Nephron progenitor cell (in vitro differentiated cells): Measurements from ENCODE around the gene LOXHD1.

Experiments used
- DNase-seq: peaks from one replicate; pipeline ENCODE4 v3.0.0; 2021
- H3K27ac Mint-ChIP-seq: 2 replicates; pipeline ENCODE4 v1.8.0; 2021; ENCODE audit warnings: mild to moderate bottlenecking, moderate library complexity, mixed read lengths
- H3K27me3 Mint-ChIP-seq: 2 replicates; pipeline ENCODE4 v1.8.0; 2021; ENCODE audit warnings: mild to moderate bottlenecking, low read depth, mixed read lengths; ENCODE audit not compliant: poor library complexity
- H3K36me3 Mint-ChIP-seq: 2 replicates; pipeline ENCODE4 v1.8.0; 2021; ENCODE audit warnings: low read depth, mixed read lengths
- H3K4me1 Mint-ChIP-seq: 2 replicates; pipeline ENCODE4 v1.8.0; 2021; ENCODE audit warnings: mixed read lengths
- H3K4me3 Mint-ChIP-seq: 2 replicates; pipeline ENCODE4 v1.8.0; 2021; ENCODE audit warnings: mild to moderate bottlenecking, moderate library complexity, mixed read lengths
- H3K9me3 Mint-ChIP-seq: 2 replicates; pipeline ENCODE4 v1.8.0; 2021; ENCODE audit warnings: mild to moderate bottlenecking, moderate library complexity, mixed read lengths
- CTCF ChIP-seq: fragments of 200-600 bp; sonication (generic); IDR thresholded peaks from 2 replicates; pipeline ENCODE4 v1.5.0; 2021; ENCODE audit warnings: antibody characterized with exemption

The LOXHD1 gene

GRCh38 chr18:46656326-46657114 is 500 bp downstream of the LOXHD1 start:
- TF ChIP-seq CTCF = no peak
- Mint-ChIP-seq H3K9me3 (no peaks in the 10 kb centered on the region), H3K27me3 (peaks cover 19% of the 10 kb centered on the region), H3K36me3 (no peaks in the 10 kb centered on the region), H3K4me1 (peaks cover 16% of the 10 kb centered on the region), H3K27ac (no peak overlapping the region), H3K4me3 (no peak overlapping the region)
- no peak for DNase-seq

GRCh38 chr18:46652372-46652771 is 4.6 kb downstream of the LOXHD1 start:
- H3K4me1 Mint-ChIP-seq = peaks cover 6% of the 10 kb centered on the region
- TF ChIP-seq CTCF = no peak
- H3K36me3 Mint-ChIP-seq = no peaks in the 10 kb centered on the region
- no peak overlapping the region for H3K4me3 Mint-ChIP-seq
- no peak overlapping the region for H3K27ac Mint-ChIP-seq
- H3K27me3 Mint-ChIP-seq = peaks cover 33% of the 10 kb centered on the region
- no peaks in the 10 kb centered on the region for H3K9me3 Mint-ChIP-seq
- DNase-seq = no peak

- no peaks in the 10 kb centered on the region for H3K9me3 Mint-ChIP-seq
- H3K4me1 Mint-ChIP-seq = no peaks in the 10 kb centered on the region
- H3K4me3 Mint-ChIP-seq = no peak overlapping the region
- no peaks in the 10 kb centered on the region for H3K36me3 Mint-ChIP-seq
- TF ChIP-seq CTCF = no peak
- H3K27ac Mint-ChIP-seq = no peak overlapping the region
- peaks cover 37% of the 10 kb centered on the region for H3K27me3 Mint-ChIP-seq
- DNase-seq = no peak
Measured at GRCh38 chr18:46650681-46651080, 6.3 kb downstream of the LOXHD1 start.

- Mint-ChIP-seq H3K27me3 (peaks cover 39% of the 10 kb centered on the region), H3K4me3 (no peak overlapping the region), H3K27ac (no peak overlapping the region), H3K4me1 (no peaks in the 10 kb centered on the region), H3K36me3 (no peaks in the 10 kb centered on the region), H3K9me3 (no peaks in the 10 kb centered on the region)
- no peak for TF ChIP-seq CTCF
- no peak for DNase-seq
Measured at GRCh38 chr18:46649071-46649862, 7.8 kb downstream of the LOXHD1 start.

- no peaks in the 10 kb centered on the region for H3K9me3 Mint-ChIP-seq
- H3K27ac Mint-ChIP-seq = no peak overlapping the region
- no peak for TF ChIP-seq CTCF
- no peak for DNase-seq
- no peaks in the 10 kb centered on the region for H3K4me1 Mint-ChIP-seq
- peaks cover 35% of the 10 kb centered on the region for H3K27me3 Mint-ChIP-seq
- H3K4me3 Mint-ChIP-seq = no peak overlapping the region
- no peaks in the 10 kb centered on the region for H3K36me3 Mint-ChIP-seq
Measured at GRCh38 chr18:46646468-46646867, 10.6 kb downstream of the LOXHD1 start.
